GM11168 (cell line): ENCODE measurements around the gene ZFAND2B.
"Not testable (repeated sequence)": the region's sequence is repeated elsewhere in the genome, so short reads cannot be mapped to it uniquely, and the experiment has no call there.

Experiments
- in situ Hi-C: fragments of 300-500 bp; cut with MboI; formaldehyde crosslinking; loops from one replicate; pipeline ENCODE4 v1.12.0; 2022; ENCODE audit warnings: low sequenced_read_pairs; ENCODE audit not compliant: unreplicated experiment

ZFAND2B gene

DNA sequence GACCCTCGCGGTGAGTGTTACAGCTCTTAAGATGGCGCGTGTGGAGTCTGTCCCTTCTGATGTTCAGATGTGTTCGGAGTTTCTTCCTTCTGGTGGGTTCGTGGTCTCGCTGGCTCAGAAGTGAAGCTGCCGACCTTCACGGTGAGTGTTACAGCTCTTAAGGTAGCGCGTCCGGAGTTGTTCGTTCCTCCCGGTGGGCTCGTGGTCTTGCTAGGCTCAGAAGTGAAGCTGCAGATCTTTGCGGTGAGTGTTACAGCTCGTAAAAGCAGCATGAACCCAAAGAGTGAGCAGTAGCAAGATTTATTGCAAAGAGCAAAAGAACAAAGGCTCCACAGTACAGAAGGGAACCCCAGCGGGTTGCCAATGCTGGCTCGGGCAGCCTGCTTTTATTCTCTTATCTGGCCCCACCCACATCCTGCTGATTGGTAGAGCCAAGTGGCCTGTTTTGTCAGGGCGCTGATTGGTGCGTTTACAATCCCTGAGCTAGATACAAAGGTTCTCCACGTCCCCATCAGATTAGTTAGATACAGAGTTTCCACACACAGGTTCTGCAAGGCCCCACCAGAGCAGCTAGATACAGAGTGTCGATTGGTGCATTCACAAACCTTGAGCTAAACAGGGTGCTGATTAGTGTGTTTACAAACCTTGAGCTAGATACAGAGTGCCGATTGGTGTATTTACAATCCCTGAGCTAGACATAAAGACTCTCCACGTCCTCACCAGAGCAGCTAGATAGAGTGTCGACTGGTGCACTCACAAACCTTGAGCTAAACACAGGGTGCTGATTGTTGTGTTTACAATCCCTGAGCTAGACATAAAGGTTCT lies 5.9 kb upstream of the ZFAND2B start:
- in situ Hi-C loops = not testable (repeated sequence)

DNA sequence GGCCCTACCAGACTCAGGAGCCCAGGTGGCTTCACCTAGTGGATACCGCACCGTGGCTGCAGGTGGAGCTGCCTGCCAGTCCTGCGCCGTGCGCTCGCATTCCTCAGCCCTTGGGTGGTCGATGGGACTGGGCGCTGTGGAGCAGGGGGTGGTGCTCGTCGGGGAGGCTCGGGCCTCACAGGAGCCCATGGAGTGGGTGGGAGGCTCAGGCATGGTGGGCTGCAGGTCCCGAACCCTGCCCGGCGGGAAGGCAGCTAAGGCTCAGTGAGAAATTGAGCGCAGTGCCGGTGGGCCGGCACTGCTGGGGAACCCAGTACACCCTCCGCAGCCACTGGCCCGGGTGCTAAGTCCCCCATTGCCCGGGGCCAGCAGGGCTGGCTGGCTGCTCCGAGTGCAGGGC lies 5.3 kb upstream of the ZFAND2B start:
- in situ Hi-C loops = not testable (repeated sequence)

DNA sequence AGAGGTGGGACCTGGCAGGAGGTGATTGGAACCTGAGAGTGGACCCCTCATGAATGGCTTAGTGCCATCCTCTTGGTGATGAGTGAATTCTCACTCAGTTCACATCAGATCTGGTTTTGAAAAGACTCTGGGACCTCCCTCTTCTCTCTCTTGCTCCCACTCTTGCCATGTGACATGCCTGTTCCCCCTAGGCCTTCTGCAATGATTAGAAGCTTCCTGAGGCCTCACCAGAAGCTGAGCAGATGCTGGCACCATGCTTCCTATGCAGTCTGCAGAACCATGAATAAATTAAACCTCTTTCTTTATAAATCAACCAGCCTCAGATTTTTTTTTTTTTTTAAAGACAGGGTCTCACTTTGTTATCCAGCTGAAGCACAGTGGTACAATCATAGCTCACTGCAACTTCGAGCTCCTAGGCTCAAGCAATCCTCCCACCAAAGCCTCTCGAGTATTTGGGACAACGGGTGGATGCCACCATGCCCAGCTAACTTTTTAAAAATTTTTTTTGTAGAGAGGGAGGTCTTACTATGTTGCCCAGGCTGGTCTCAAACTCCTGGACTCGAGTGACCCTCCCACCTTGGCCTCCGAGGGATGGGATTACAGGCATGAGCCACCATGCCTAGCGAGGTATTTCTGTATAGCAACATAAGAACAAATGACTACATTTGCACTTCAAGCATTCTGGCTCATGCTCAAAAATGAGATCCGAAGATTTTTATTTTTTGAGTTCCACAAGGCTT lies 2.0 kb upstream of the ZFAND2B start:
- in situ Hi-C loops = no loop called here

DNA sequence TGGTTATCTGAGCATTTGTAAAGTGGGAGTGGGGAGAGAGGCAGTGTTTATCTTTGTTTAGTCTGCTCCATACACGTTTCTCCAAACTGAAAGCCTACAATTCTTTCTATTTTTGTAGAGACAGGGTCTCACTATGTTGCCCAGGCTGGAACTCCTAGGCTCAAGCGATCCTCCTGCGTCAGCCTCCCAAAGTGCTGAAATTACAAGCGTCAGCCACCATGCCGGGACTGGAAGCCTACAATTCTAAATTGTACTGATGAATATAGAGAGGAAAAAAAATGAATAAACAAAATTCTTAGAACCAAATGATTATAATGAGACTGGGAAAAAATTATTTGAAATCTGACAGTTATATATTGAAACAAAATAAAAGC lies 1.4 kb upstream of the ZFAND2B start:
- in situ Hi-C loops = no loop called here

DNA sequence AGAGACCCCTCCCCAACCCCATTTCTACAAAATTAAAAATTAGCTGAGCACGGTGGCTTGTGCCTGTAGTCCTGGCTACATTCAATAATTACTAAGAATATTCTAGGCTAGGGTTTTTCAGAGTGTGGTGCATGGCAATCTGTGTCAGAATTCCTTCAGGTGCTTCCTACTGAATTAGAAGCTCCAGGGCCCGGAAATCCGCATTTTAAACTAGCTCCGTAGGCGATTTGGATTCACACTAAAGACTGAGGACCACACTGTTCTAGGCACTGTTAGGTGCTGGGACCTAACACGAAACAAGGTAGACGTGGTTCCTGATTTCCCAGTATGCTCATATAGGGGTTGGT lies 628 bp upstream of the ZFAND2B start:
- in situ Hi-C loops = no loop called here

DNA sequence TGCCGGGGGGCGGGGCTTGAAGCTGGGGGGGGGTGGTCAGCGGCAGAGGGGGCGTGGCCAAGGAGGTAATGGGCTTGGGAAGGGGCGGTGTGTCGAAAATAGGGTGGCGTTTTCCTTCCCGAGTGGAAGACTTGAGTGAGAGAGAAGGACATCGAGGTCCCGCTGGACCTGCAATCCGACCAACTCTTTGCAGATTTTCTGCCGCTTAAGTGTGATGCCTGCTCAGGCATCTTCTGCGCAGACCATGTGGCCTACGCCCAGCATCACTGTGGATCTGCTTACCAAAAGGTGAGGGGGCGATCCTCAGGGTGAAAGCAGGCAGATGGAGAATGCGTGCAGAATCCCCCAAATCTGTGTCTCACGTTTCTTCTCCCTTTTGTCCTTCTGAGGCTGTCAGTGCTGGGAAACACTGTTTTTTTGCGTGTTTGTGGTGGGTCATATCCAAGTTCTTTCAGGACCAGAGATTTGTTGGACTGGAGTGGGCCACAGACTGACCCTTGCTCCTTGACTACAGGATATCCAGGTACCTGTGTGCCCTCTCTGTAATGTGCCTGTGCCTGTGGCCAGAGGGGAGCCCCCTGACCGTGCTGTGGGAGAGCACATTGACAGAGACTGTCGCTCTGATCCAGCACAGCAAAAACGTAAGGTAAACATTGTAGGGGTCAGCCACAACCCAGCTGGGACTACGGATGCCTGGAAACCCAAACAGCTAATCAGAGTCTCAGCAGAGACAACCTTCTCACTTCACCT lies 727 bp downstream of the ZFAND2B start:
- in situ Hi-C loops = no loop called here

DNA sequence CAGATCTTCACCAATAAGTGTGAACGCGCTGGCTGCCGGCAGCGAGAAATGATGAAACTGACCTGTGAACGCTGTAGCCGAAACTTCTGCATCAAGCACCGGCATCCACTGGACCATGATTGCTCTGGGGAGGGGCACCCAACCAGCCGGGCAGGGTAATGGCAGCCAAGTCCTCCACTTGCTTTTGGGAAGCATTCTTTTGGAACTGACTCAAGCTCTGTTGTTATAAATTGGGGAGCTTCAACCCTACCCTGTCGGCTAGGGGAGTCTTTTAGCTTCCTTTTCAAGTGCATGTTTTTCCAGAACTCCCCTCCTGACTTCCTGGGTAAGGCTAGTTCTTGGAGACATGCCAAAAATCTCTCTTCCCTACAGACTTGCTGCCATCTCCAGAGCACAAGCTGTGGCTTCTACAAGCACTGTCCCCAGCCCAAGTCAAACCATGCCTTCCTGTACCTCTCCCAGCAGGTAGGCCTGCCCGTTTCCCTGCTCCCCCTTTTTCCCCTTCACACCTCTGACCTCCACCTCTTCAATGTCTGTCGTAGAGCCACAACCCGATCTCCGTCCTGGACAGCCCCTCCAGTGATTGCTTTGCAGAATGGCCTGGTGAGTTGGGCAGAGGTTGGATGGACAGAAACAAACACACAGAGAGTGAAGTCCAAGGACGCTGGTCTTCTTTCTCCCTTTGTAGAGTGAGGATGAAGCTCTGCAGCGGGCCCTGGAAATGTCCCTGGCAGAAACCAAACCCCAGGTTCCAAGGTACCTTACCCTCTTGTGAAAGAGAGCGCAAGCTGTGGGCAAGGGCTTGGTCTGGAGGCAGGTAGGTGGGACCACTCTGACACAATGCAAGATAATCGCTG lies 1.5 kb downstream of the ZFAND2B start:
- in situ Hi-C loops = no loop called here

DNA sequence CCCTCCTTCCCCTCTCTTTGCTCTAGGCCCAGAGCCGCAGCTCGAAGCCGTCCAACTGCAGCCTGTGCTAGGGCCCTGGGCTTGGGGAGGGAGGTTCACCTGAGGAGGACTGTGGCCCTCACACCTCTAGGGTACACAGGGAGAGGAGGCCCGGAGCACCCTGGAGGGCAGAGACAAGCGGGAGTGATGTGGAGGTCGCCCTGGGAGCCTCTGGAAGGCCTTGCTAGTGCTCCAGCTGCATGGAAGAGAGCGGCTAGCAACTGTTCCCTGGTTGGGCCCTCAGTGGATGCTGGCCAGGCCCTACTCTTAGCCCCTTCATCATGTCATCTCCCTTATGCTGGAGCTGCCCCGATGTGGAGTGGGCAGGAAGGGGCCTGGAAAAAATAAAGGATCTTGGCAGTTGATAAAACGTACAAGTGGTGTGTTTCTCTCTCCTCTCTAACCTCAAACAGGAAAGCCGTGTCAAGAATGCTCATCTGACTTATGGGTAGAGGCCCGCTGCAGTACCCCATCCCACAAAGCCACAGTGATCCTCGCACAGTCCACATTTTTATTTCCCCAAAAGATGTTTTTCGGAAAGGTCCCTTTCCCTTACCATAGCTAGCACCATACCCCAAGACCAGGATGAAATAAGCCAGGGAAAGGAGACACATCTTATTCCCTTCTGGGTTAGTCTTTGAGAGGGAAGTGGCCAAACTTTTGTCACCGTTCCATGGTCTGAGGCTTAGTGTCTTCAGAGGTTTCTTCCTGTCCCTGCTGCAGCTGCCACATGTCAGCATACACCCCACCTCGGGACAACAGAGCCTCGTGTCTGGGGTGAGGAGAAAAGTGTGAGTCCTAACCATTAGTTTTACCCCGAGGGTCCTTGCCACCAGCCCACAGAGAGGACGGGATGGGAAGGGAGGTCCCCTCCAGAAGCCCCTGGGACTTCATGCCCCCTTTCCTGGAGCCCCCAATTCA lies 2.9 kb downstream of the ZFAND2B start:
- in situ Hi-C loops = no loop called here

DNA sequence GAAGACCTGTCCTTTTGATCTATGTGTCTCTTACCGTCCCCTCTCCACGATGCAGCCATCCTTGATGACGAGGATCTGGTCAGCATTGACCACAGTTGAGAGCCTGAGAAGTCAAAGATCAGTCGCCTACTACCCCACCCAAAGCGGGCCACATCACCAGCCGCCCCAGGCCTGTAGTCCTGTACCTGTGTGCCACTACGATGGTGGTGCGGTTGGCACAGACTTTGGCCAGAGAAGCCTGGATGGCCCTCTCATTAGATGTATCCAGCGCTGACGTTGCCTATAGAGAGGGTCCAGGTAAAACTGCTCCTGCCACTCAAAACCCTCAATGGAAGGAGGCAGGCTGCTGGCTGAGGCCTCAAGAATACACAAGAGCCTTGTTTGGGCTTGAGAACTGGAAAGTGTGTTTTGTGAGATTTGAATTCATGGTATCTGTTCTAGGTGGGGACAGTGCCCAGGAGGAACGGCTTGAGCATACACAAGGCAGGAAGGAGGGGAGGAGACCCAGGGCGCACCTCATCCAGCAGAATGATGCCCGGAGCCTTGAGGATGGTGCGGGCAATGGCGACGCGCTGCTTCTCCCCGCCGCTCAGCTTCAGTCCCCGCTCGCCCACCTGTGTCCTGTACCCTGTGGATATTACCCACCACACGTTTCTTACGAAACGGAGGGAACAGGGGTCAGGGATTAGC lies 3.8 kb downstream of the ZFAND2B start:
- in situ Hi-C loops = no loop called here

DNA sequence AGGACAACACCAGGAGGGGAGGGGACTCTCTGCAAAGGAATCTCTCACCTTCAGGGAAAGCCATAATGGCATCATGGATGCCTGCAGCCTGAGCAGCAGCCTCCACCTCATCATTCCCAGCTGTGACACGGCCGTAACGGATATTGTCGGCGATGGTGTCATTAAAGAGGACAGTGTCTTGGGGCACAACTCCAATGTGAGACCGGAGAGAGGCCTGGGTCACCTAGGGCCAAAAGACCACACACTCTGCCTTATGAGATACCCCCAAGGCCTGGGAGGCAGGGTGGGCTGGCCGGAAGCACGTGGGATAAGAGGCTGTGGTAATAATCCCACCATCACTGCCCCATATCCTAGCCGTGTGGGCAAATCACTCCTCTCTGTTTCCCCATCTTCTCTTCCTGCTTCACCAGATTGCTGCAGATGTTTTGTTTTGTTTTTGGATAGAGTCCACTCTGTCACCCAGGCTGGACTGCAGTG lies 4.3 kb downstream of the ZFAND2B start:
- in situ Hi-C loops = no loop called here

DNA sequence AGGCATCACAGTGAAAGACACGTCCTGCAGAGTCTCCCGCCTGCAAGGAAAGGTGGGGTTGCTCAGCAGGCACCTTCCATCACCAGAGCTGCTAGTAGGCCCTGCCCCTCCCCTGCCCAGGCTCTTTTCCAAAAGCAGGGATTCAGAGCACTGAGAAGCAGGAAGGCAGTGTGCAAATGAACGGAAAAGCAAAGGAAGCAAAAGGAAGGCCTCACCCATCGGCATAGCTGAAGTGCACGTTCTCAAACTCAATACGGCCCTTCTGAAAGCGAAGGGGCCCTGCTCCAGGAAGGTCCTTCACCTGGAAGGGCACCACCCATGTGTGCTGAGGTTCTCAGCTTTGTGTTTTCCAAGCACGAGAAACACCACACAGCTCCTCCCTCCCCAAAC lies 6.4 kb downstream of the ZFAND2B start:
- in situ Hi-C loops = no loop called here

DNA sequence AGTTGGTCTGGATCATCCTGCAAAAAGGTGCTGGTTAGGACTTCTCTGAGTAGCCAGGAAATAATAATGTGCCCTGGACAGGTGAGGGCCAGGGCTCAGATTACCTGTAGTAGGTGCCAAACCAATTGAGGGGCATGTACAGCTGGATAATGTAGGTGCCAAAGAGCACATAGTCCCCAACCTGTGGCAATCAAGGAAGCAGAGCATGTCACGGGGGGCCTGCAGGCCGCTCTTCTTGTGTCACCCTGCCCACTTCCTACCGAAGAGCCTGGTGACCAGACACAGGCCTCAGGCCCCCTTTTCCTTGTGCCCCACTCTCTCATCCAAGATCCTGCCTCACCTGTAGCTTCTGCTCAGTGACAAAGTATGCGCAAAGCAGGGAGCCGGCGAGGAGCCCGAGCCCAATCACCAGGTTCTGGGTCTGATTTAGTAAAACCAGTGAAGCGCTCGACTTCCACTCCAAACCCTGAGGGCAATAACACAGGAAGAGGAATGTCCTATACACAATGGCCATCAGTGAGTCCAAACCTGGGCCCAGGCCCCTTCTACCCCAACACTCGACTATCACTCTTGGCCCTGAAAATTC lies 7.0 kb downstream of the ZFAND2B start:
- in situ Hi-C loops = no loop called here

DNA sequence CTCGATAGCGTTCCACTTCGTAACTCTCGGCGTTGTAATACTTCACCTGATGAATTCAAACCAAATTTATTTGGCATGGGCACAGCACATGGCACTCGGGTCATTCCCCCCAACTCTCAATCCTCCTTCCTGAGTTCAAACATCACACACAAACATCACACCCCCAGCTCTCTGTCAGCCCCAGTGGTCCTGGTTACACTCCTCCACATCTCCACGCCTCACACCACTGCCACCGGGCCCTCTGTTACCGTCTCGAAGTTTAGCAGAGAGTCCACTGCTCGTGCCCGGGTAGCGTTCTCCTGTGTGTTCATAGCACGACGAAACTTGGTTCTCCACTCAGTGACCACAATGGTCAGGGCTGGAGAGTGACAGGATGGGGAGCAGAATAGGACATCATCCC lies 7.6 kb downstream of the ZFAND2B start:
- in situ Hi-C loops = no loop called here

DNA sequence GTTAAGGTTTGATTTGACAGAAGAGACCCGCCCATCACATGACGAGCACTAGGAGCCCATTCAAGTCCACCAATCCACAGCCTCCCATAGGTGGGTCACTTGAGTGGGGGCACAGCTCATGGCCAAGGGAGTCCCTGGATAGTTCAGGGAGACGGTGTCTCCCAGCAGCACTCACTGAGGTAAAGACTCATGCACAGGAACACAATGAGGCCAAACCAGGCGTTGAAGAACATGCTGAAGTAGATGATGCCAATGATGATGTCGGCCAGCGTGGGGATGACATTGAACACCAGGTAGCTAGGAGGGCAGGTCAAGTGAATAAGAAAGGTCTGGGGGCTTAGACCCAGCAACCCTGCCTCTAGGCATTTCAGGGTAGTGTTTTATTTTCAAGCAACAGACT lies 8.2 kb downstream of the ZFAND2B start:
- in situ Hi-C loops = no loop called here

DNA sequence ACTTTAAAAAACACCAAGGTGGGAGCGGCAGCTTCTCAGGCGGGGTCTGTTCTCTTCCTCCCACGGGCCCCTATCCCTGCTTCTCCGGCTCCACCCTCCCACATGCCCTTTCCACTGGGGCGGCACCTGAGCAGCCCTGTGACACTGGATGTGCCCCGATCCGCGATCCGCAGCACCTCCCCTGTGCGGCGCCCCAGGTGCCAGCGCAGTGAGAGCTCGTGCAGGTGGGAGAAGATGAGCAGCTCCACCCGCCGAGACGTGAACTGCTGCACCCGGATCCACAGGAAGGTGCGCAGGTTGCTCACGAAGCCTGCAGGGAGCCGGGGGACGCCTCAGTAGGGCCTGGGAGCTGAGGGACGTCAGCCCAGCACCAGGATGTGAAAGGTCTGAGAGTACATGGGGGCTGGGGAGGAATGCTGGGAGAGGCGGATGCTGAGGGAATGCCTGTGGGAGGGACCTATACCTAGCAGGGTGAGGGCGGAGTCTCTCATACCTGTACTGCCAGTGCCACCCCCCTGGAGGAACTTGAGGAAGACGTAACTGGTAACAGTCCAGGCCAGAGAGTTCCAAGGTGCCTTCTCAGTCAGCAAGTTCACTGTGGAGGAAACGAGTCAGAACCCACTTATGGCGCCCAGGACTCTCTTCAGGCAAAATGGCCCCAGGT lies 9.4 kb downstream of the ZFAND2B start:
- in situ Hi-C loops = no loop called here

DNA sequence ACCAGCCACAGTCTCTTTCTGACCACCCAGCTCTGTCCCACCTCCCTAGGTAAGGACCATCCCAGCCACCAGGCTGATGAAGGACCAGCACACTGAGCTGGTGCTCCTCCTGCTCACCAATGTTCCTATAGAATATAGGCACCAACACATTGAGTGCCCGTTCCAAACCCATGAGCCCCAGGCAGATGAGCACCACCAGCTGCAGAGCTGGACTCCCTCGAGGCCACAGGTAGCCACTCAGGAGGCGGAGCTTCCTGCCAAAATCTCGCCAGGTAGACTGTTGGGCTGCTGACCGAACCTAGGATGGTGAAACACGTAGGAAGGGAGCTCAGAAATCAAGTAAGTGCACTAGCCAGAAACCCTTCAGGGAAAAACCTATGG lies 9.9 kb downstream of the ZFAND2B start:
- in situ Hi-C loops = no loop called here

DNA sequence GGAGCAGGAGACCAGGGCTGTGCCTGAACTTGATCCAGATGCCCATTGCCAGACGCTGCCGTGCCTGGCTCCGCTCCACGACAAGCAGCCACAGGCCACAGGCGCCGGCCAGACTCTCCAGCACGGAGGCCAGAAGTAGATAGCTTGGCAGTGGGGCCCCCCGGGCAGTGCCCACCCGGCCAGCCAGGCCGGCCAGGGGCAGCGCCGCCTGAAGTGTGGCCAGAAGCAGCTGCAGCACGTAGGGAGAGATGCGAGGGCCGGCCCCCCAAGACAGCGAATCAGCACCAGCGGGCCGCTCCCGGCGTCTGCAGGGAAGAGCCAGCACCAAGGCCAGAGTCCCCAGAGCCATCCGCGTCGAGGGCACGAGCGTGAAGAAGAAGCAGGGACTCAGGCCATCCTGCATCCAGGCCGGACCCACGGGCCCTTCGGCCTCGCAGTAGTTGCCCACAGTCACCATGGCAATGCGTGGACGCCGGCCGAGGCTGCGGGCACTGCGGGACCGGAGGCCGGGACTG lies 11.7 kb downstream of the ZFAND2B start:
- in situ Hi-C loops = no loop called here
